Measurements from ENCODE around the gene ARHGEF28.

ARHGEF28 gene

GRCh38 chr5:73957397-73958001, 331.5 kb downstream of the ARHGEF28 start:
- Histone ChIP-seq H3K9me3 (ENCODE audit: control insufficient read depth, insufficient read depth, low read length) (no peaks in the 10 kb centered on the region), H3K27me3 (ENCODE audit: control insufficient read depth, low read length) (no peaks in the 10 kb centered on the region), H3K27ac (ENCODE audit: low read depth, low read length) (0 out of 2 replicates have a peak overlapping the region, but pooled peaks have one; percentile 19), H3F3A (ENCODE audit: control insufficient read depth, insufficient read depth) (peaks cover 13% of the 10 kb centered on the region), H4K20me1 (ENCODE audit: control insufficient read depth, insufficient read depth, low read depth, low read length) (no peaks in the 10 kb centered on the region), H3K9me2 (replicated peaks; ENCODE audit: control insufficient read depth, low read length) (no peaks in the 10 kb centered on the region), H3K4me3 (ENCODE audit: low read length) (no peak overlapping the region), H3K4me2 (ENCODE audit: low read length) (0 out of 2 replicates have a peak overlapping the region, but pooled peaks have one; percentile 19), H3K79me2 (ENCODE audit: control insufficient read depth, low read length) (no peaks in the 10 kb centered on the region), H3K36me3 (ENCODE audit: control insufficient read depth, low read length) (no peaks in the 10 kb centered on the region; the same call in 1 of the 2 replicates), H3K4me1 (ENCODE audit: control insufficient read depth, low read length) (peaks cover 44% of the 10 kb centered on the region)
- no peak for TF ChIP-seq EZH2phosphoT487 (IDR thresholded peaks at IDR 0.05; ENCODE audit: borderline replicate concordance, low read length)
- TF ChIP-seq CTCF (IDR thresholded peaks at IDR 0.05; ENCODE audit: low read depth, low read length, poor library complexity, severe bottlenecking): no peak

GRCh38 chr5:73958037-73958436, 332.0 kb downstream of the ARHGEF28 start:
- TF ChIP-seq CTCF (IDR thresholded peaks at IDR 0.05; ENCODE audit: low read depth, low read length, poor library complexity, severe bottlenecking) (no peak), EZH2phosphoT487 (IDR thresholded peaks at IDR 0.05; ENCODE audit: borderline replicate concordance, low read length) (no peak)
- Histone ChIP-seq H3K4me2 (ENCODE audit: low read length) (0 out of 2 replicates have a peak overlapping the region, but pooled peaks have one; percentile 24), H4K20me1 (ENCODE audit: control insufficient read depth, insufficient read depth, low read depth, low read length) (no peaks in the 10 kb centered on the region), H3K4me3 (ENCODE audit: low read length) (no peak overlapping the region), H3K36me3 (ENCODE audit: control insufficient read depth, low read length) (no peaks in the 10 kb centered on the region; the same call in 1 of the 2 replicates), H3K4me1 (ENCODE audit: control insufficient read depth, low read length) (peaks cover 44% of the 10 kb centered on the region), H3K9me2 (replicated peaks; ENCODE audit: control insufficient read depth, low read length) (no peaks in the 10 kb centered on the region), H3K9me3 (ENCODE audit: control insufficient read depth, insufficient read depth, low read length) (no peaks in the 10 kb centered on the region), H3K27ac (ENCODE audit: low read depth, low read length) (peak overlapping the region; percentile 93; the same call in 1 of the 2 replicates), H3K79me2 (ENCODE audit: control insufficient read depth, low read length) (no peaks in the 10 kb centered on the region), H3K27me3 (ENCODE audit: control insufficient read depth, low read length) (no peaks in the 10 kb centered on the region), H3F3A (ENCODE audit: control insufficient read depth, insufficient read depth) (peaks cover 13% of the 10 kb centered on the region)

GRCh38 chr5:73960023-73960422, 334.0 kb downstream of the ARHGEF28 start:
- Histone ChIP-seq H3K4me3 (ENCODE audit: low read length) (peak overlapping the region; percentile 54), H3K36me3 (ENCODE audit: control insufficient read depth, low read length) (no peaks in the 10 kb centered on the region; the same call in 1 of the 2 replicates), H3K27ac (ENCODE audit: low read depth, low read length) (peak overlapping the region; percentile 93), H3K27me3 (ENCODE audit: control insufficient read depth, low read length) (no peaks in the 10 kb centered on the region), H3F3A (ENCODE audit: control insufficient read depth, insufficient read depth) (peaks cover 13% of the 10 kb centered on the region), H3K9me3 (ENCODE audit: control insufficient read depth, insufficient read depth, low read length) (no peaks in the 10 kb centered on the region), H3K9me2 (replicated peaks; ENCODE audit: control insufficient read depth, low read length) (no peaks in the 10 kb centered on the region), H4K20me1 (ENCODE audit: control insufficient read depth, insufficient read depth, low read depth, low read length) (no peaks in the 10 kb centered on the region), H3K4me1 (ENCODE audit: control insufficient read depth, low read length) (peaks cover 60% of the 10 kb centered on the region), H3K4me2 (ENCODE audit: low read length) (peak overlapping the region; percentile 67), H3K79me2 (ENCODE audit: control insufficient read depth, low read length) (no peaks in the 10 kb centered on the region)
- TF ChIP-seq EZH2phosphoT487 (IDR thresholded peaks at IDR 0.05; ENCODE audit: borderline replicate concordance, low read length) (no peak), CTCF (IDR thresholded peaks at IDR 0.05; ENCODE audit: low read depth, low read length, poor library complexity, severe bottlenecking) (no peak)

Data from DOHH2 (cell line).